SK-N-SH treated with all-trans-retinoic acid at 6 μM for 48 hours (cell line): ENCODE data around the gene METTL21A.

Experiments used
- ATAC-seq: fragments of 200-7000 bp; cut with Tn5 transposase; 3 replicates; pipeline ENCODE4 v1.9.1; 2020; ENCODE audit warnings: mild to moderate bottlenecking, moderate library complexity
- ARNTL ChIP-seq: fragments of 450-650 bp; formaldehyde crosslinking; IDR thresholded peaks from 2 replicates; pipeline ENCODE4 v1.5.0; 2020; ENCODE audit warnings: low read depth, mild to moderate bottlenecking, moderate library complexity, borderline replicate concordance
- BACH2 ChIP-seq: fragments of 250-450 bp; sonication (Bioruptor Pico); IDR thresholded peaks from 2 replicates; pipeline ENCODE4 v1.9.0; 2021; ENCODE audit warnings: mild to moderate bottlenecking, borderline replicate concordance
- CREB5 ChIP-seq: fragments of 250-450 bp; sonication (Bioruptor Pico); IDR thresholded peaks from 2 replicates; pipeline ENCODE4 v1.5.1; 2020; ENCODE audit warnings: low read depth, mild to moderate bottlenecking, moderate library complexity
- CSDC2 ChIP-seq: fragments of 250-450 bp; sonication (Bioruptor Pico); IDR thresholded peaks from 2 replicates; pipeline ENCODE4 v1.5.0; 2020; ENCODE audit warnings: mild to moderate bottlenecking, moderate library complexity
- CSRNP3 ChIP-seq: fragments of 250-450 bp; sonication (Bioruptor Pico); IDR thresholded peaks from 2 replicates; pipeline ENCODE4 v1.5.1; 2021; ENCODE audit warnings: mild to moderate bottlenecking, moderate library complexity
- ESRRG ChIP-seq: fragments of 250-450 bp; sonication (Bioruptor Pico); IDR thresholded peaks from 2 replicates; pipeline ENCODE4 v1.6.1; 2021; ENCODE audit warnings: mild to moderate bottlenecking
- OSR1 ChIP-seq: fragments of 250-450 bp; sonication (Bioruptor Pico); IDR thresholded peaks from 2 replicates; pipeline ENCODE4 v1.8.0; 2022; ENCODE audit warnings: moderate library complexity, mild to moderate bottlenecking, inconsistent platforms
- PPARA ChIP-seq: fragments of 250-450 bp; sonication (Bioruptor Pico); IDR thresholded peaks from 2 replicates; pipeline ENCODE4 v1.5.0; 2020; ENCODE audit warnings: mild to moderate bottlenecking, borderline replicate concordance
- SNAI2 ChIP-seq: fragments of 250-450 bp; sonication (Bioruptor Pico); IDR thresholded peaks from 2 replicates; pipeline ENCODE4 v1.5.0; 2020; ENCODE audit warnings: mild to moderate bottlenecking, moderate library complexity
- TOX ChIP-seq: fragments of 250-450 bp; sonication (Bioruptor Pico); IDR thresholded peaks from 2 replicates; pipeline ENCODE4 v1.8.0; 2021; ENCODE audit warnings: mild to moderate bottlenecking, moderate library complexity, borderline replicate concordance
- TSHZ2 ChIP-seq: fragments of 250-450 bp; sonication (Bioruptor Pico); IDR thresholded peaks from 2 replicates; pipeline ENCODE4 v1.5.0; 2020; ENCODE audit warnings: mild to moderate bottlenecking, moderate library complexity
- ZFP3 ChIP-seq: fragments of 250-450 bp; sonication (Bioruptor Pico); IDR thresholded peaks from 2 replicates; pipeline ENCODE4 v1.5.0; 2020; ENCODE audit warnings: mild to moderate bottlenecking, moderate library complexity
- ZNF565 ChIP-seq: fragments of 450-650 bp; formaldehyde crosslinking; conservative IDR thresholded peaks from 2 replicates; pipeline ENCODE4 v1.5.0; 2020; ENCODE audit warnings: low read depth, mild to moderate bottlenecking, moderate library complexity
- ZNF8 ChIP-seq: fragments of 450-650 bp; formaldehyde crosslinking; IDR thresholded peaks from 2 replicates; pipeline ENCODE4 v1.5.0; 2020; ENCODE audit warnings: mild to moderate bottlenecking, moderate library complexity

The METTL21A gene

GRCh38 chr2:207567671-207568070 lies 57.5 kb downstream of the METTL21A start:
- no peak for TF ChIP-seq CSDC2 (CRISPR knock-in tag)
- no peak for TF ChIP-seq CSRNP3
- no peak for TF ChIP-seq PPARA (CRISPR knock-in tag)
- TF ChIP-seq BACH2 (CRISPR knock-in tag): no peak
- TF ChIP-seq ESRRG (CRISPR knock-in tag): no peak
- no peak for TF ChIP-seq ZNF565 (CRISPR knock-in tag)
- TF ChIP-seq TOX (CRISPR knock-in tag): no peak
- TF ChIP-seq TSHZ2 (CRISPR knock-in tag): no peak
- no peak for TF ChIP-seq CREB5 (CRISPR knock-in tag)
- no peak for ATAC-seq

GRCh38 chr2:207565736-207566500 lies 59.3 kb downstream of the METTL21A start:
- TF ChIP-seq ESRRG (CRISPR knock-in tag) (no peak), ZFP3 (CRISPR knock-in tag) (no peak), BACH2 (CRISPR knock-in tag) (no peak), ZNF8 (CRISPR knock-in tag) (no peak), SNAI2 (no peak), OSR1 (CRISPR knock-in tag) (no peak), PPARA (CRISPR knock-in tag) (no peak), CSRNP3 (no peak), ARNTL (CRISPR knock-in tag) (no peak), TSHZ2 (CRISPR knock-in tag) (no peak)
- TF ChIP-seq, all 23 proteins: peak for 0
- no peak for ATAC-seq
